Mesothelial cell of epicardium (in vitro differentiated cells): ENCODE measurements around the gene CRACDL. TPM values are rescaled to one million over a fixed set of nuclear protein-coding genes. Genes with fewer than 3 reads are reported as not detected.
A peak's percentile ranks its signal among the peaks of the same experiment; 100 is the strongest.

Source experiments
- DNase-seq, 2 experiments: peaks; one replicate each; pipeline ENCODE4 v3.0.0; 2021; ENCODE audit warnings: low spot score in 2 of 2; ENCODE audit not compliant: unreplicated experiment in 2 of 2
- H3K27ac Mint-ChIP-seq: 2 replicates; pipeline ENCODE4 v1.8.0; 2021; ENCODE audit warnings: mixed read lengths
- H3K27me3 Mint-ChIP-seq: 2 replicates; pipeline ENCODE4 v1.8.0; 2021; ENCODE audit warnings: low read depth, mixed read lengths
- H3K36me3 Mint-ChIP-seq: 2 replicates; pipeline ENCODE4 v1.8.0; 2021; ENCODE audit warnings: mixed read lengths
- H3K4me1 Mint-ChIP-seq: 2 replicates; pipeline ENCODE4 v1.8.0; 2021; ENCODE audit warnings: mixed read lengths
- H3K4me3 Mint-ChIP-seq: 2 replicates; pipeline ENCODE4 v1.8.0; 2021; ENCODE audit warnings: mild to moderate bottlenecking, moderate library complexity, mixed read lengths
- H3K9me3 Mint-ChIP-seq: 2 replicates; pipeline ENCODE4 v1.8.0; 2021; ENCODE audit warnings: mixed read lengths
- CTCF ChIP-seq: fragments of 200-600 bp; sonication (generic); IDR thresholded peaks from one replicate; pipeline ENCODE4 v1.5.0; 2021; ENCODE audit warnings: antibody characterized with exemption; ENCODE audit not compliant: unreplicated experiment
- total RNA-seq: library from RNA; stranded (reverse); gene quantifications from 3 replicates; pipeline ENCODE4 v1.2.1, GENCODE V29; 2021

CRACDL gene
- total RNA-seq, 1 donor from 2014 or later: 1.7 TPM

- Mint-ChIP-seq H3K9me3 (peaks cover 4% of the 10 kb centered on the region), H3K27me3 (peaks cover 8% of the 10 kb centered on the region), H3K36me3 (no peaks in the 10 kb centered on the region), H3K4me1 (peaks cover 27% of the 10 kb centered on the region), H3K27ac (peak overlapping the region; percentile 86), H3K4me3 (no peak overlapping the region)
- no peak for DNase-seq
- TF ChIP-seq CTCF: no peak
Observed at GRCh38 chr2:98868548-98869271, 67.3 kb downstream of the CRACDL start.

- H3K27me3 Mint-ChIP-seq: peaks cover 2% of the 10 kb centered on the region
- peaks cover 27% of the 10 kb centered on the region for H3K4me1 Mint-ChIP-seq
- no peak for TF ChIP-seq CTCF
- H3K27ac Mint-ChIP-seq: no peak overlapping the region
- peaks cover 7% of the 10 kb centered on the region for H3K9me3 Mint-ChIP-seq
- DNase-seq: no peak
- no peak overlapping the region for H3K4me3 Mint-ChIP-seq
- H3K36me3 Mint-ChIP-seq: no peaks in the 10 kb centered on the region
Observed at GRCh38 chr2:98867539-98868309, 68.3 kb downstream of the CRACDL start.

GRCh38 chr2:98866033-98866432, 70.0 kb downstream of the CRACDL start:
- Mint-ChIP-seq H3K9me3 (peaks cover 18% of the 10 kb centered on the region), H3K27ac (peak overlapping the region; percentile 81), H3K4me3 (no peak overlapping the region), H3K27me3 (peaks cover 1% of the 10 kb centered on the region), H3K4me1 (peaks cover 27% of the 10 kb centered on the region), H3K36me3 (peaks cover 4% of the 10 kb centered on the region)
- no peak for TF ChIP-seq CTCF
- DNase-seq: no peak

GRCh38 chr2:98861601-98862000, 74.4 kb downstream of the CRACDL start:
- peaks cover 1% of the 10 kb centered on the region for H3K27me3 Mint-ChIP-seq
- peaks cover 51% of the 10 kb centered on the region for H3K9me3 Mint-ChIP-seq
- H3K4me1 Mint-ChIP-seq: peaks cover 11% of the 10 kb centered on the region
- DNase-seq: no peak
- H3K4me3 Mint-ChIP-seq: no peak overlapping the region
- no peak for TF ChIP-seq CTCF
- peaks cover 4% of the 10 kb centered on the region for H3K36me3 Mint-ChIP-seq
- H3K27ac Mint-ChIP-seq: no peak overlapping the region

GRCh38 chr2:98859323-98859722, 76.7 kb downstream of the CRACDL start:
- H3K4me1 Mint-ChIP-seq: no peaks in the 10 kb centered on the region

More at GRCh38 chr2:98859323-98859722, 76.7 kb downstream of the CRACDL start:
- Mint-ChIP-seq H3K27ac (no peak overlapping the region), H3K4me3 (no peak overlapping the region), H3K27me3 (peaks cover 1% of the 10 kb centered on the region), H3K9me3 (peaks cover 65% of the 10 kb centered on the region), H3K36me3 (peaks cover 4% of the 10 kb centered on the region)
- TF ChIP-seq CTCF: no peak
- DNase-seq: no peak
